DOHH2 (cell line): ENCODE results near the gene COL4A1.

Experiments
- H3F3A ChIP-seq: fragments of 200-600 bp; sonication (generic), shearing (Covaris generic); 2 replicates; pipeline ENCODE4 v1.6.0; 2016; ENCODE audit warnings: antibody characterized with exemption, mild to moderate bottlenecking; ENCODE audit not compliant: control insufficient read depth, insufficient read depth
- H3K27ac ChIP-seq: fragments of 200-600 bp; sonication (generic); 2 replicates; pipeline ENCODE4 v1.5.1; 2014; ENCODE audit warnings: low read depth, mild to moderate bottlenecking, low read length, moderate library complexity
- H3K27me3 ChIP-seq: fragments of 200-600 bp; sonication (generic); 2 replicates; pipeline ENCODE4 v1.6.1; 2014; ENCODE audit warnings: mild to moderate bottlenecking, low read length, mixed read lengths; ENCODE audit not compliant: control insufficient read depth
- H3K36me3 ChIP-seq: fragments of 200-600 bp; sonication (generic); 2 replicates; pipeline ENCODE4 v1.6.1; 2014; ENCODE audit warnings: mild to moderate bottlenecking, low read length, moderate library complexity, mixed read lengths; ENCODE audit not compliant: control insufficient read depth
- H3K4me1 ChIP-seq: fragments of 200-600 bp; sonication (generic); 2 replicates; pipeline ENCODE4 v1.6.1; 2014; ENCODE audit warnings: mild to moderate bottlenecking, low read length, mixed read lengths; ENCODE audit not compliant: control insufficient read depth
- H3K4me2 ChIP-seq: fragments of 200-600 bp; sonication (generic); 2 replicates; pipeline ENCODE4 v1.6.0; 2014; ENCODE audit warnings: mild to moderate bottlenecking, low read length, moderate library complexity
- H3K4me3 ChIP-seq: fragments of 200-600 bp; sonication (generic); 2 replicates; pipeline ENCODE4 v1.5.1; 2014; ENCODE audit warnings: mild to moderate bottlenecking, low read length, mixed read lengths
- H3K79me2 ChIP-seq: fragments of 200-600 bp; sonication (generic); 2 replicates; pipeline ENCODE4 v1.6.1; 2014; ENCODE audit warnings: mild to moderate bottlenecking, low read length, mixed read lengths; ENCODE audit not compliant: control insufficient read depth
- H3K9me2 ChIP-seq: fragments of 200-600 bp; sonication (generic); replicated peaks from 2 replicates; pipeline ENCODE4 v1.6.1; 2014; ENCODE audit warnings: mild to moderate bottlenecking, low read length, mixed read lengths; ENCODE audit not compliant: control insufficient read depth
- H3K9me3 ChIP-seq: fragments of 200-600 bp; sonication (generic); 2 replicates; pipeline ENCODE4 v1.6.1; 2014; ENCODE audit warnings: antibody characterized with exemption, low read length, mixed read lengths; ENCODE audit not compliant: control insufficient read depth, insufficient read depth
- H4K20me1 ChIP-seq: fragments of 200-600 bp; sonication (generic); 2 replicates; pipeline ENCODE4 v1.6.0; 2014; ENCODE audit warnings: low read depth, mild to moderate bottlenecking, antibody characterized with exemption, low read length, moderate library complexity; ENCODE audit not compliant: control insufficient read depth, insufficient read depth
- EZH2phosphoT487 ChIP-seq: fragments of 200-600 bp; sonication (generic); IDR thresholded peaks from 2 replicates; pipeline ENCODE4 v1.6.1; 2017; ENCODE audit warnings: borderline replicate concordance, mild to moderate bottlenecking, antibody characterized with exemption, low read length, moderate library complexity, mixed read lengths
- TF ChIP-seq, protein P1 (sequence below): fragments of 200-600 bp; sonication (generic); IDR thresholded peaks from one replicate; pipeline ENCODE4 v1.5.1; 2014; ENCODE audit warnings: antibody characterized with exemption, mild to moderate bottlenecking, low read depth, low read length; ENCODE audit not compliant: poor library complexity, severe bottlenecking

The COL4A1 gene

DNA sequence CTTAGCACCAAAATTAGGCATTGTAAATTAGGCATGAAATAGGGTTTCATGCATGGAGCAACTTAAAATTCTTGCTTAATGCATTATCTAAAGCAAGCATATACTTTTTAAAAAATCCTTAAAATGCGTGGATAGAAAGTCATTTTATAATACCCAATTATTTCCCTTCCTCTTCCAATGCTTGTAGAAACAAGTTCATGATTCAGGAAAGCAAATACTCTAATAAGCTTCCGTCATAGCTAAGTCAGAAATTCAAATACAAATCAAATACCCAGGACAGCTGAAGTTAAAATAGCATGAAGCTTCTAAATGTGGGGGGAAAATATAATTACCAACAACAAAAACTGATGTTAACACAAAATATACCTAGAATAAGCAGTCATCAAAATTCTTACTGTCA is 89.1 kb downstream of the COL4A1 start:
- no peaks in the 10 kb centered on the region for H3K4me1 ChIP-seq
- H4K20me1 ChIP-seq = no peaks in the 10 kb centered on the region

GRCh38 chr13:110217085-110217484 is 89.9 kb downstream of the COL4A1 start:
- no peaks in the 10 kb centered on the region for H4K20me1 ChIP-seq
- H3K79me2 ChIP-seq = no peaks in the 10 kb centered on the region
- H3F3A ChIP-seq = no peaks in the 10 kb centered on the region; the same call in 1 of the 2 replicates
- no peak overlapping the region for H3K4me3 ChIP-seq
- no peaks in the 10 kb centered on the region for H3K9me2 ChIP-seq
- H3K9me3 ChIP-seq = no peaks in the 10 kb centered on the region
- no peak overlapping the region for H3K4me2 ChIP-seq
- no peak overlapping the region for H3K27ac ChIP-seq
- H3K27me3 ChIP-seq = no peaks in the 10 kb centered on the region
- TF ChIP-seq, protein P1, sequence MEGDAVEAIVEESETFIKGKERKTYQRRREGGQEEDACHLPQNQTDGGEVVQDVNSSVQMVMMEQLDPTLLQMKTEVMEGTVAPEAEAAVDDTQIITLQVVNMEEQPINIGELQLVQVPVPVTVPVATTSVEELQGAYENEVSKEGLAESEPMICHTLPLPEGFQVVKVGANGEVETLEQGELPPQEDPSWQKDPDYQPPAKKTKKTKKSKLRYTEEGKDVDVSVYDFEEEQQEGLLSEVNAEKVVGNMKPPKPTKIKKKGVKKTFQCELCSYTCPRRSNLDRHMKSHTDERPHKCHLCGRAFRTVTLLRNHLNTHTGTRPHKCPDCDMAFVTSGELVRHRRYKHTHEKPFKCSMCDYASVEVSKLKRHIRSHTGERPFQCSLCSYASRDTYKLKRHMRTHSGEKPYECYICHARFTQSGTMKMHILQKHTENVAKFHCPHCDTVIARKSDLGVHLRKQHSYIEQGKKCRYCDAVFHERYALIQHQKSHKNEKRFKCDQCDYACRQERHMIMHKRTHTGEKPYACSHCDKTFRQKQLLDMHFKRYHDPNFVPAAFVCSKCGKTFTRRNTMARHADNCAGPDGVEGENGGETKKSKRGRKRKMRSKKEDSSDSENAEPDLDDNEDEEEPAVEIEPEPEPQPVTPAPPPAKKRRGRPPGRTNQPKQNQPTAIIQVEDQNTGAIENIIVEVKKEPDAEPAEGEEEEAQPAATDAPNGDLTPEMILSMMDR = no peak
- no peak for TF ChIP-seq EZH2phosphoT487
- no peaks in the 10 kb centered on the region for H3K4me1 ChIP-seq
- no peaks in the 10 kb centered on the region for H3K36me3 ChIP-seq

More for the DNA sequence above, 89.1 kb downstream of the COL4A1 start:
- Histone ChIP-seq H3K36me3 (no peaks in the 10 kb centered on the region), H3F3A (no peaks in the 10 kb centered on the region; the same call in 1 of the 2 replicates), H3K79me2 (no peaks in the 10 kb centered on the region), H3K27ac (no peak overlapping the region), H3K27me3 (no peaks in the 10 kb centered on the region), H3K4me2 (no peak overlapping the region), H3K9me3 (no peaks in the 10 kb centered on the region), H3K4me3 (no peak overlapping the region), H3K9me2 (no peaks in the 10 kb centered on the region)
- TF ChIP-seq, protein P1 = no peak
- no peak for TF ChIP-seq EZH2phosphoT487

- Histone ChIP-seq H3K27me3 (no peaks in the 10 kb centered on the region), H3K4me1 (no peaks in the 10 kb centered on the region), H3K9me2 (no peaks in the 10 kb centered on the region), H3K79me2 (no peaks in the 10 kb centered on the region), H3K36me3 (no peaks in the 10 kb centered on the region), H4K20me1 (no peaks in the 10 kb centered on the region), H3K9me3 (no peaks in the 10 kb centered on the region), H3K4me2 (no peak overlapping the region), H3F3A (no peaks in the 10 kb centered on the region; the same call in 1 of the 2 replicates), H3K4me3 (no peak overlapping the region), H3K27ac (no peak overlapping the region)
- TF ChIP-seq EZH2phosphoT487 = no peak
Measured at GRCh38 chr13:110216398-110217041, 90.4 kb downstream of the COL4A1 start.

- Histone ChIP-seq H3K36me3 (no peaks in the 10 kb centered on the region), H3K27ac (no peak overlapping the region), H4K20me1 (no peaks in the 10 kb centered on the region), H3K27me3 (no peaks in the 10 kb centered on the region), H3K4me2 (no peak overlapping the region), H3K79me2 (no peaks in the 10 kb centered on the region), H3K4me3 (no peak overlapping the region), H3K9me2 (no peaks in the 10 kb centered on the region), H3K4me1 (no peaks in the 10 kb centered on the region), H3K9me3 (no peaks in the 10 kb centered on the region), H3F3A (no peaks in the 10 kb centered on the region)
- TF ChIP-seq, protein P1 = no peak
- TF ChIP-seq EZH2phosphoT487 = no peak
Measured at GRCh38 chr13:110216006-110216397, 91.0 kb downstream of the COL4A1 start.
